Right forelimb (tissue), 1 donor: ENCODE data around the gene RTEL1.
"Not testable (repeated sequence)": the region's sequence is repeated elsewhere in the genome, so short reads cannot be mapped to it uniquely, and the experiment has no call there.

Experiments
- DNase-seq: peaks from one replicate; pipeline ENCODE4 v3.0.0-alpha.2; 2018

Gene RTEL1

GRCh38 chr20:63671695-63672094, 13.6 kb downstream of the RTEL1 start:
- not testable (repeated sequence) for DNase-seq

DNA sequence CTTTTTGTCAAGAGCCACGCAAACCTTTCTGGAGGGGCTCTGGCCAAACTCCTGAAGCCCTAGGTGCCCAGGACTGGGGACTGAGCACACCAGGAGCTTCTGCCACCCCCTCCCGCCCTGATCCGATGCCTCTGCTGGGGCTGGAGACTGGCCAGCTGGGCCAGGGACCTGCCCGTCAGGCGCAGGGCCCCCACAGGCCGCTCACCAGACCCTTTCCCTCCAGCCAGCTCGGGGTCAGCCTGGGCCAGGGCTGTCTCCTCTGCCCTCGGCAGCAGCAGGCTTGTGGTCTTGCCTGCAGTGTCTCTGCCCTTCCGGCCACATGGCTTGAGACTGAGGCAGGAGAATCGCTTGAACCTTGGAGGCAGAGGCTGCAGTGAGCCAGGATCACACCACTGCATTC, 14.6 kb downstream of the RTEL1 start:
- DNase-seq: no peak

DNA sequence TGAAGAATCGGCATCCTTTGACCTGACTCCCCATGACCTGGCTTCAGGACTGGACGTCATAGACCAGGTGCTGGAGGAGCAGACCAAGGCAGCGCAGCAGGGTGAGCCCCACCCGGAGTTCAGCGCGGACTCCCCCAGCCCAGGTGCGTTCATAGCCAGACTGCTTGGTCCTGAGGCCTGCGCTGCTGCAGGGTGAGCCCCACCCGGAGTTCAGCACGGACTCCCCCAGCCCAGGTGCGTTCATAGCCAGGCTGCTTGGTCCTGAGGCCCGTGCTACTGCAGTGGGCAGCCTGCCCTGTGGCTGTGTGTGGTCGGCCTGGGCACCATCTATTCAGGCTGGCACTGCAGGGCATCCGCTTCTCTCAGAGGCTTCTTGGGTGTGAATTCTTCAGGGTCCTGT, 15.8 kb downstream of the RTEL1 start:
- DNase-seq: no peak

DNA sequence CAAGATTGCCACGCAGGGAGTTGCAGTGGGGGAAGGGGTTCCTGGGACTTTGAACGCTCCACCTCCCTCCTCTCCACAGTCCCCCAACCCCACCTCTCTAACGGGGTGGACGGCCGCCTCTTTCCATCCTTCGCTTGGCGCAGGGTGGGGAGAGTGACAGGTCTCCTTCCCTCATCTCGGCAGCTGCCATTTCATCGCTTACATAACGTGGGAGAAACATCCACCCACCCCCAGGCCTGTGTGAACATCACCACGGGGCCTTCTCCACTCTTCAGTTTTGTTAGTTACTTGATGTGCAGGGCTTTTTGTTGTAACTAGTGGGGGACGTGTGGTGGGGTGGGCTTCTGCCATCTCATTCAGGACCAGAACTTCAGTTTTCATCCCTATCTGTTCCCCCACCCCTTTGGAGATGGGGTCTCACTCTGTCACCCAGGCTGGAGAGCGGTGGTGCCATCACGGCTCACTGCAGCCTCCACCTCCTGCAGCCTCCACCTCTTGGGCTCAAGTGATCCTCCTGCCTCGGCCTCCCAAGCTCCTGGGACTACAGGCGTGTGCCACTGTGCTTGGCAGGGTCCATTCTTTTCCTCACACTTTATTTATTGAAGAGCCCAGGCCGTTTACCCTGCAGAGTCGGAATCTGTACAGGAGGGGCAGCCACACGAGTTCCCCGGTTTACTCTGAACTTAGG, 17.7 kb downstream of the RTEL1 start:
- no peak for DNase-seq

DNA sequence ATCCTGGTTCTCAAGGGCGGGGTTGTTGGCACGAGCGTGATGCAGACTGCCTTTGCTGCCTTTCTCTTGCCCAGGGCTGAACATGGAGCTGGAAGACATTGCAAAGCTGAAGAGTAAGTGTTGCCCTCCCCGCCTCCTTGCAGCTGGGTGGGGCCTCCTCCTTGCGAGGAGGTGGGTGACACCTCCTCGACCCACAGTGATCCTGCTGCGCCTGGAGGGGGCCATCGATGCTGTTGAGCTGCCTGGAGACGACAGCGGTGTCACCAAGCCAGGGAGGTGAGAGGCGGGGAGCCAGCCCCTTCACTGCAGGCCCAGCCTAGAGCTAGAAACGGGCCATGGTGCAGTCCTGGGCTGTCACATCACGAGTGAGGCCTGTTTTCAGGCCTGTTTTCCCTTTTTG, 20.0 kb downstream of the RTEL1 start:
- no peak for DNase-seq

GRCh38 chr20:63678667-63679465, 20.8 kb downstream of the RTEL1 start:
- DNase-seq: no peak

GRCh38 chr20:63679799-63680305, 21.7 kb downstream of the RTEL1 start:
- DNase-seq: no peak

- DNase-seq: no peak
These were observed 22.3 kb downstream of the RTEL1 start for GRCh38 chr20:63680427-63680826.

DNA sequence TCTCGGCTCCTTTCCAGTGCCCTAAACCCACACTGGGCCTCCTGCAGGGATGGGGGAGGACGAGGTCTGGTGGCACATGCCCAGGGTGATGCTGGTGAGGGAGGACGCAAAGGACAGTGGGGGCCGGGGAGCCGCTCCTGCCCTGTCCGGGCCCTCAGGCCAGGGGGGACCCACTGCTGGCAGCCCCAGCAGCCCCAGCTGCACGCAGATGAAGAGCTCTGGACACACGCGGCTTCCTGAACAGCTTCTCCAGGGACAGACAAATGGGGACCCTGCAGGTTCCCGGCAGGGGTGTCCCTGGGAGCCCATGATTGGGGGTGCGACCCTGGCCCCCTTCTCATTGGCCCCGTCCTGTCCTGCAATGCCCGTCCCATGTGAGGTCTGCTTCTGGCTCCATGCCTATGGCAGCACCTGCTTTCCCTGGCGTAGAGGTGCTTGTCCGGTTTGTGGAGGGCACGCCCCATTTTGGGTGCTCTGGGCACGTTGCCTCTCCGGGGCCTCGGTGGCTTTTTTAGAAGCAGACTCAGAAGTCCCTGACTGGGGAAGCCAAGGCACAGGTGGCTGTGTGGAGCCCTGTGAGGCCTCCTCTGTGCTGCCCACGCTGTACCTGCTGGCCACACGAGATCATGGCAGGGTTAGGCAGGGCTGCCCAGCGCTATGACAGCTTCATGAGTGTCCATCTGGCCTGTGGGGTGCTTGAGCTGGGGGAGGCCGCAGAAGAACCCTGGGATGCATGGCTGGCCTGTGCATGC, 22.9 kb downstream of the RTEL1 start:
- DNase-seq: no peak

DNA sequence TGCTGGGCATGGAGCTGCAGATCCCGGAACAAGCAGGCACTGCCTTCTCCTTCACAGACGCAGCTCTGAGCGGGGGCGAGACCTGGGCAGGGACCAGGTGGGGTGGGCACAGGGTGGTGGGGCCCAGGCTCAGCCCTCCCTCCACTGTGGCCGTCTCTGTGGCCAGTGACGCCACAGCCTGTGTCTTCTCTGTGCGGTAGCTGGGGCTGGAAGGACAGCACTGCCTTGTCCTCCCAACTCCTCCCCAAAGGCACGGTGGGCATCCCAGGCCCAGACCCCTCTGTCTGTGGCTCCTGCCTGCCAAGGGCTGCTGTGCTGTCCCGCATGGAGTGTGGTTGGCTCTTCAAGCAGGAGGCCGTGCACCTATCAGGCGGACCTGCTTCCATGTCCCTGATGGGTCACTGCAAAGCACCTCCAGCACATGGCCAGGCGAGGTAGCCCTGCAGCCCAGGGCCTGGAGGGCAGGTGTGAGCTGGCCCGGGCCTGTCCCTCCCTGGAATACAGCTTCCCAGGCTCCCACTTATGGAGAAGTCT, 23.6 kb downstream of the RTEL1 start:
- no peak for DNase-seq

- DNase-seq: no peak
These were observed 24.4 kb downstream of the RTEL1 start for GRCh38 chr20:63682384-63683139.

DNA sequence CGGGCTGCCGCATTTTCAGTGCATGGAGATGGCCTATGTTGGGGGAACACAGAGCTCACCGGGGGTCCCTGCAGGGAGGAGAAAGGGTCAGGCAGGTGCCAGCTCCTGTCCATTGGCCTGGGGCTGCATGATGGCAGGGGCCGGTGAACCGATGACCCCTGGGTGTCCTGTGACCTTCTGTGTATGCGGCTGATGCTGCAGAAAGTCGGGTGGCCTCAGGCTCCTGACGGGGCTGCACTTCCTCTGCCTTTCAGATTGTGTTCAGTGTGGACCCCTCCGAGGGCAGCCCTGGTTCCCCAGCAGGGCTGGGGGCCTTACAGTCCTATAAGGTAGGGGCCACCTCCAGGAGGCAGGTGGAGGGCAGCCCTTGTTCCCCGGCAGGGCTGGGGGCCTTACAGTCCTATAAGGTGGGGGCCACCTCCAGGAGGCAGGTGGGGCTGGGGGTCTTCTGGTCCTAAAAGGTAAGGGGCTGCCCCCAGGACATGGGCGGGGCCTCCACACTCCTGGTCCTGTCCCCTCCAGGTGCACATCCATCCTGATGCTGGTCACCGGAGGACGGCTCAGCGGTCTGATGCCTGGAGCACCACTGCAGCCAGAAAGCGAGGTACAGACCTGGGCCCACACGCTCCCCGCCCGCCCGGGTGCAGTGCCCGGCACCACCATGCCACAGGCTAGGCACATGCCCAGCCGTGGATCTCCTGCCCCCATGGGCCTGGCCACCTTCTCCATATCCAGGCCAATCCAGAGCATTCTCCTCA, 27.3 kb downstream of the RTEL1 start:
- DNase-seq: no peak

DNA sequence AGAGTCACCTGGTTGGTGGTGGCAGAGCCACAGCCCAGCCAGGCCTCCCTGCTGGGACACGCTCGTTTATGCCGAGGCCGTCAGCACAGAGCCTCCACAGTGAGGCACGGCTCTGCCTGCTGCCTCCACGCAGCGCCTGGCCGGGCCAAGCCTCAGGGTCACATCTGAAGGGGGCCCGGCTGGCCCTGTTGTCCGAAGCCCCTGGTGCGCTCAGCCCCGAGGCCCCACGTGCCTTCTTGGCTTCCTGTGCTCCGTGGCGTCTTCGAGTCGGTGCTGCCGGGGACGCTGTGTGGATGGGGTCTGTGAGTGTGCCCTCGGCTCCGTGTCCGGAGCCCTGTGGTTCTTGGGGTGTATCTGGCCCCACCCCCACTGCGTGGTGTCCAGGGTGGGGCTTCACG, 28.0 kb downstream of the RTEL1 start:
- DNase-seq: peak; percentile 47

DNA sequence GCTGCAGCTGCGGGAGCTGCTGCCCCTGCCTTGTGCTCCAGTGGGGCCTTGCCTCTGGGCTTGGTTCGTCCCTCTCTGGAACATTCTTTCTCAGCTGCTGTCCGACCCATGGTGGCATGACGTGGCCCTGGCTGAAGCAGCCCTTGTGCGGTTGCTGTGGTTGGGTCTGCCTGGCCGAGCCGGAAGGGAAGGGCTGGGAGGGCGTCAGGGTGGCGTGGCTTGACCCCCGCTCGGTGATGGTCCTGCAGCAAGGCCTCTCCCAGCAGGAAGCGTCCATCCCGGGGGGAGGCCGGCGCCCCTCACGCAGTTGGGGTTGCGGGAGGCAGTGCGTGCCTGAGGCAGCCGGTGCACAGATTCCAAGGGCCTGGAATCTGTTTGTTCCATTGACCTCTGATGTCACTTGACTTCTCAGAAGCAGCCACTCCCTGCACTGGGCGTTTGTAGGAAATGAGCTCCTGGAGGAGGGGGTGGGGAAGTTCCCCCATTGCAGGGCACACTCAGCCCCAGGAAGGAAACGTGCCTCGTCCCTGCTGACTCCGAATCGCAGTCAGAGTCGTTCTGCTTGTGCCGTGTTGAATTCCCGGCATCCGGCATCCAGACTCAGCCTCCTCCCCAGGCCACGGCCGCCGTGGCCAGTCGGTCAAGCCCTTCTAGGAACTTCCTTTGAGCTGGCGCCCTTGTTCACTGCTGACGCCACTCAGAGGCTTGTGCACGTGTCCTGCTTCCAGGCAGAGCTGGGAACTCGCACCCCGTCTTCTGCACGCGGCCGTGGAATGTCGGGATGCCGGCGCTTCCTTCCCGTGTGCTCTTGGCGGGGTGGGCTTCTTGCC, 28.6 kb downstream of the RTEL1 start:
- no peak for DNase-seq

DNA sequence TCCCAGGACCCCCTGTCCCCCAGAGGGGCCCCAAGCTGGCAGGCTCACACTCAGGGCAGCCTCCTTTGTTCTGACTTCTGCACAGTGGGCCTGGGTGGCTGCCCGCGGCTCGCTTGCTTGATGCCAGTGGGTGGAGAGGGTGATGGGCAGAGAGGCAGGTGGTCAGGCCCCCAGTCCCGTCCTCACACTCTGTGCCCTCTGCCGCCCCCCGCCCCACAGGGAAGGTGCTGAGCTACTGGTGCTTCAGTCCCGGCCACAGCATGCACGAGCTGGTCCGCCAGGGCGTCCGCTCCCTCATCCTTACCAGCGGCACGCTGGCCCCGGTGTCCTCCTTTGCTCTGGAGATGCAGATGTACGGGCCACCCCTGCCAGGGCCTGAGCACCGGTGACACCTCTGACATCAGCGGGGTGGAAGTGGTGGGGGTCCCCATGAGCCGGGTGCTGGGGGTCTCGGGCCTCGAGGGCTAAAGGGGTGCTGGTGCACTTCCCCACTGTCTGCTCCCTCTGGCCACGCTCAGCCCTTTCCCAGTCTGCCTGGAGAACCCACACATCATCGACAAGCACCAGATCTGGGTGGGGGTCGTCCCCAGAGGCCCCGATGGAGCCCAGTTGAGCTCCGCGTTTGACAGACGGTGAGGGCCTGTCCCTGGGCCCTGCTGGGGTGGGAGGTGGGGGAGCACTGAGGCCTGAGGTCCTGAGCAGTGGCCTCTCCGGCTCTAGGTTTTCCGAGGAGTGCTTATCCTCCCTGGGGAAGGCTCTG, 29.5 kb downstream of the RTEL1 start:
- DNase-seq: peak; percentile 41

GRCh38 chr20:63688228-63689045, 30.3 kb downstream of the RTEL1 start:
- no peak for DNase-seq

DNA sequence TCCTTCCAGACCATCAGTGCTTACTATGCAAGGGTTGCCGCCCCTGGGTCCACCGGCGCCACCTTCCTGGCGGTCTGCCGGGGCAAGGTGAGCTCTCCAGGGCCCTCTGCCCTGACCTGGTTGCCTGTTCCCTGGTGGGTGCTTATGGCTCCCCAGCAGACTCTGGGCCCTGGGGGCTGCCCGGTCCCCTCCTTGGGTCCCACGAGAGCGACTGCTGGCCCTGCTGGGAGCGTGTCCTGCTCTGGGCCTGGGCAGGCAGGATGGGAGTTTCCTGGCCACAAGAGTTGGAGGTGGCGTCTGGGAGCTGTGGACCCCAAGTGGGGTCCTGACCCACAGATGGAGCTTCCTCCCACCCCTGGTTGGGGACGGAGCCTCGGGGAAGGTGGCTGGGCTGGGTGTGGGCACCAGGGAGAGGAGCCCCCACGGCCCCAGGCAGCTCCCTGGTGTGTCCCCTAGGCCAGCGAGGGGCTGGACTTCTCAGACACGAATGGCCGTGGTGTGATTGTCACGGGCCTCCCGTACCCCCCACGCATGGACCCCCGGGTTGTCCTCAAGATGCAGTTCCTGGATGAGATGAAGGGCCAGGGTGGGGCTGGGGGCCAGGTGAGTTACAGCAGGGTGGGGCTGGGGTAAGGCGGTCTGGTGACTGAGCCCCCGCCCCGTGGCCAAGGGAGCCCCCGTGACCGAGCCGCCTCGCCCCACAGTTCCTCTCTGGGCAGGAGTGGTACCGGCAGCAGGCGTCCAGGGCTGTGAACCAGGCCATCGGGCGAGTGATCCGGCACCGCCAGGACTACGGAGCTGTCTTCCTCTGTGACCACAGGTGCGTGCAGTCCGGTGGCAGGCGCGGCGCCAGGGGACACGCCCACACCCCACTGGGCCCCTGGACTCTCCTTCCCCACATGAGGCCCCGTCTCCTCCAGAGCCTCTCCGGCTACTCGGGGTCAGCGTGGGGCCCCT, 31.2 kb downstream of the RTEL1 start:
- DNase-seq: no peak
